Caki2 (cell line): ENCODE data around the gene S100A7. TPM values are rescaled to one million over a fixed set of nuclear protein-coding genes. Genes with fewer than 3 reads are reported as not detected.
"Not testable (repeated sequence)": the region's sequence is repeated elsewhere in the genome, so short reads cannot be mapped to it uniquely, and the experiment has no call there.

Experiments used
- DNase-seq: peaks from one replicate; pipeline ENCODE4 v3.0.0-alpha.2; 2015; ENCODE audit warnings: low read depth
- in situ Hi-C: cut with HindIII; loops from 2 replicates; pipeline ENCODE4 v1.10.0; 2016; ENCODE audit warnings: low sequenced_read_pairs, low pct_unique_long_range_greater_than_20kb, mixed read lengths
- total RNA-seq: library from RNA; depleted of rRNA; stranded (reverse); fragments of >200 nt; shearing (Covaris generic); gene quantifications from 2 replicates; pipeline ENCODE4 v1.2.3, GENCODE V29; 2014; ENCODE audit warnings: low replicate concordance; rRNA removed

Gene S100A7
- total RNA-seq, 1 experiment from 2014 or later: not detected

DNA sequence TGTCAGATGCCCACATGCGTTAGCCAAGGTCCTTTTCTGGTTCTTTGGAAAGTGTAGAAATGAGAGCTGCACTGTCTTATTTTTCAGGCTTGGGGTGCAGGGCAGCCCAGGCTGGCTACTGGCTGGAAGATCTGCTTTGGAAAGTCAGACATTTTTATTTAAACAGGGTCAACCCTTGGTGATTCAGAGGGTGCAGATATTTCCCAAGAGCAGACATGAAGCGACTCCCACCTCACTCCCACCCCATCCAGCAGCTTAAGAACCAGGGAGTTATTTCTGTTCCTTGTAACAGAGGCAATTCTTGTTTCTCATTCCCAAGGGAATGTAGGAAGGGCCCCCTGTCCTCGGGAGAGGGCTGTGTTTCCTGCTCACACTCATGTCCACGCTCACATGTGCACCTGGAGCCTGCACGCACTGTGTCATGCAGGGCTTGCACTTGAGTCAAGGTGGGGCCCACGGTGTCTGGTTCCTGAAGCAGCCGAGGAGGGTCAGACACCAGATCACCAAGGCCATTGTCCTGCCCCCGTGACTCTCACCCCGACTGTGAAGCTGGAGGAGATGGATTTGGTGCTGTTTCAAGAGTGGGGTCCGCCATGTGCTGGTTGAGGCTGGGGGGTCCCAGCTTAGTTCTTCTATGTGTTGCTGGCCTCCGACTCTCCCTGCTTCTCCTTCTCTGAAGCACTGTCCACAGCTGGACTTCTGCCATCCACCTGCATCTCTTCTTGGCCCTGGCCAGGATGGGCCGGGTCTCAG, 43.1 kb downstream of the S100A7 start:
- DNase-seq: no peak
- in situ Hi-C loops: no loop called here

DNA sequence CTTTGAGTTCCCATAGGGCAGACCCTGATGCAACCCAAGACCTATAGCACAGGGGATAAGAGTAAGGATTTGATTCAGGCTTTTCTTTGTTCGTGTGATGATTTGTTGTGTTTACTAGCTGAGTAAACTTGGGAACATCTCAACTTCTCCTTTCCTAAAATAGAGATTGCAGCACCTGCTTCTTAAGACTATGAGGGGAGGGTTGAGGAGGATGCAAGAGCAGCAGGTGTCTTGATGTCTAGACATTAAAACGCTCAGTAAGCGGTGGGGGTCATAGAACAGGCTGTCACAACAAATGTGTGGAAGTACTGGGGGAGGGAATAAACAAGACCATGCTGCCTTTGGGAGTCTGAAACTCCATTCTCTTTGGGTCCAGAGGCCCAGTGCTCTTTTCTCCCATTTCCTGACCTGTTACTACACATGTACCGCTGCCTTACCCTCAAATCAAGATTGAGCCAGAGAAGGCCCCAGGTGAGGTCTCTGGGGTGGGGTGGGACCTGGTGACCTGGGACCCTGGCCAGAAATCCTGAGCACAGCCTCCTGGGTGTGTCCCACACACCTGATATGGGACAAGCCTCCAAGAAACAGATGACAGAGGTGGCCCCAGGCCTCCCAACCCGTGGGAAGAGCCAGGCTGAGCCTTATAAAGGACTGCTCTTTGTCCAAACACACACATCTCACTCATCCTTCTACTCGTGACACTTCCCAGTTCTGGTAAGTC, 44.4 kb downstream of the S100A7 start, which contains the start of gene S100A7A:
TSS of gene S100A7A (plus strand) at position 671 of the 721 bp plus-strand sequence. CDS start 1,563 bp downstream, outside the sequence.
- DNase-seq: no peak
- in situ Hi-C loops: no loop called here

DNA sequence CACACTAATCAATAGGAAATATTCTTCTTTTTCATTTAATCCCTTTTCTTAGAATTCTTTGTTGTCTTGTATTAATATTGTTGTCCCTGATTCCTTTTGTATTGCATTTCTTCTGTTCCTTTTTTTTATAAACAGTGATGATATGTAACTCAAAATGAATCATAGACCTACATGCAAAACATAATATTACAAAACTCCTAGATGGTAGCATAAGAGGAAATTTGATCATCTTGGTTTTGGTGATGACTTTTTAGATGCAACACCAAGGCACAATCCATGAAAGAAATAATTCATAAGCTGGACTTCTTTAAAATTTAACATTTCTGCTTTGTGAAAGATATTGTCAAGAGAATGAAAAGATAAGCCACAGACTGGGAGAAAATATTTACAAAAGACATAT, 46.5 kb downstream of the S100A7 start:
- DNase-seq, in situ Hi-C loops: not testable (repeated sequence)

Other genes starting within 250 kb of the S100A7 start
- gene PRR9, start 243.1 kb downstream of the S100A7 start, total RNA-seq: not detected in 2 replicates
- not detected in 2 replicates for gene LORICRIN, start 201.0 kb downstream of the S100A7 start, total RNA-seq
- not detected in 2 replicates for gene PGLYRP3, start 147.7 kb downstream of the S100A7 start, total RNA-seq
- not detected in 2 replicates for gene PGLYRP4, start 111.8 kb downstream of the S100A7 start, total RNA-seq
- not detected in 2 replicates for gene S100A9, start 102.8 kb downstream of the S100A7 start, total RNA-seq
- gene S100A12, start 85.0 kb downstream of the S100A7 start, total RNA-seq: not detected in 2 replicates
- not detected in 2 replicates for gene S100A8, start 69.6 kb downstream of the S100A7 start, total RNA-seq
- not detected in 2 replicates for gene S100A7A, start 44.1 kb downstream of the S100A7 start, total RNA-seq
- 1,350 and 1,721 TPM in 2 replicates for gene S100A6, start 75.3 kb upstream of the S100A7 start, total RNA-seq
- not detected in 2 replicates for gene S100A5, start 80.3 kb upstream of the S100A7 start, total RNA-seq
- gene S100A4, start 85.2 kb upstream of the S100A7 start, total RNA-seq: 40.4 and 54.7 TPM in 2 replicates
- not detected in 2 replicates for gene S100A3, start 88.6 kb upstream of the S100A7 start, total RNA-seq
- gene S100A2, start 105.2 kb upstream of the S100A7 start, total RNA-seq: 10.0 and 24.4 TPM in 2 replicates
- 310 and 401 TPM in 2 replicates for gene S100A16, start 152.5 kb upstream of the S100A7 start, total RNA-seq
- not detected in 2 replicates for gene S100A14, start 155.7 kb upstream of the S100A7 start, total RNA-seq
- gene S100A13, start 166.9 kb upstream of the S100A7 start, total RNA-seq: 155 and 171 TPM in 2 replicates
- gene S100A1, start 167.8 kb upstream of the S100A7 start, total RNA-seq: not detected in 2 replicates
- gene CHTOP, start 173.4 kb upstream of the S100A7 start, total RNA-seq: 34.6 and 42.0 TPM in 2 replicates
- 76.2 and 78.5 TPM in 2 replicates for gene SNAPIN, start 198.1 kb upstream of the S100A7 start, total RNA-seq
- gene ILF2, start 210.3 kb upstream of the S100A7 start, total RNA-seq: 271 and 308 TPM in 2 replicates
- gene NPR1, start 218.0 kb upstream of the S100A7 start, total RNA-seq: 0.41 TPM in 1 of 2 replicates, not detected in the other